Measurements from ENCODE around the gene RALB. TPM values are rescaled to one million over a fixed set of nuclear protein-coding genes. Genes with fewer than 3 reads are reported as not detected.

RALB gene
- total RNA-seq, 4 donors from 2014 or later: 41.5 to 59.1 (median 54.4) TPM

- H3K4me1 ChIP-seq: peaks cover 12 to 47% (median 29%) of the 10 kb centered on the region in 4 donors
- no peak for DNase-seq (ENCODE audit: extremely low spot score)
- WGBS: 76% methylated on average over 5 of the region's 5 CpGs
- H3K9me3 ChIP-seq: peaks cover 0 to 5% (median 0%) of the 10 kb centered on the region in 4 donors
- peaks cover 0 to 3% (median 0%) of the 10 kb centered on the region in 4 donors for H3K36me3 ChIP-seq
- H3K4me3 ChIP-seq: no peak overlapping the region
- intact Hi-C loops (cut with DNase I): no loop called here
- no peak for TF ChIP-seq EP300 (IDR thresholded peaks at IDR 0.05)
- TF ChIP-seq POLR2AphosphoS5 (IDR thresholded peaks at IDR 0.05): no peak
- no peak for TF ChIP-seq CTCF (IDR thresholded peaks at IDR 0.05)
- TF ChIP-seq POLR2A (IDR thresholded peaks at IDR 0.05; ENCODE audit: low read depth): no peak
- H3K27ac ChIP-seq (replicated peaks in 1 of 4): peak overlapping the region in 1 of 4 donors; percentile 36
- no peaks in the 10 kb centered on the region for H3K27me3 ChIP-seq
These were observed 8.1 kb downstream of the RALB start for GRCh38 chr2:120260736-120261135.

GRCh38 chr2:120261387-120262006, 8.8 kb downstream of the RALB start:
- 89% methylated on average over 6 of the region's 6 CpGs for WGBS
- Histone ChIP-seq H3K4me3 (no peak overlapping the region), H3K36me3 (peaks cover 0 to 2% (median 0%) of the 10 kb centered on the region in 4 donors), H3K27ac (replicated peaks in 1 of 4) (no peak overlapping the region), H3K4me1 (peaks cover 11 to 42% (median 25%) of the 10 kb centered on the region in 4 donors), H3K9me3 (peaks cover 0 to 5% (median 0%) of the 10 kb centered on the region in 4 donors), H3K27me3 (no peaks in the 10 kb centered on the region)
- no peak for TF ChIP-seq POLR2A (IDR thresholded peaks at IDR 0.05; ENCODE audit: low read depth)
- DNase-seq (ENCODE audit: extremely low spot score): no peak
- intact Hi-C loops (cut with DNase I): no loop called here

- TF ChIP-seq CTCF (IDR thresholded peaks at IDR 0.05) (no peak), POLR2AphosphoS5 (IDR thresholded peaks at IDR 0.05) (no peak), EP300 (IDR thresholded peaks at IDR 0.05) (no peak), POLR2A (IDR thresholded peaks at IDR 0.05; ENCODE audit: low read depth) (no peak)
- H3K36me3 ChIP-seq: no peaks in the 10 kb centered on the region
- intact Hi-C loops (cut with DNase I): no loop called here
- 72% methylated on average over 2 of the region's 2 CpGs for WGBS
- H3K4me1 ChIP-seq: peaks cover 7 to 36% (median 20%) of the 10 kb centered on the region in 4 donors
- no peak overlapping the region for H3K4me3 ChIP-seq
- no peak for DNase-seq (ENCODE audit: extremely low spot score)
- peaks cover 0 to 5% (median 0%) of the 10 kb centered on the region in 4 donors for H3K9me3 ChIP-seq
- no peak overlapping the region for H3K27ac ChIP-seq (replicated peaks in 1 of 4)
- no peaks in the 10 kb centered on the region for H3K27me3 ChIP-seq
These were observed 9.5 kb downstream of the RALB start for GRCh38 chr2:120262150-120262549.

GRCh38 chr2:120262761-120263428, 10.2 kb downstream of the RALB start:
- DNase-seq (ENCODE audit: extremely low spot score): no peak

More at GRCh38 chr2:120262761-120263428, 10.2 kb downstream of the RALB start:
- Histone ChIP-seq H3K4me3 (no peak overlapping the region), H3K27ac (replicated peaks in 1 of 4) (no peak overlapping the region), H3K4me1 (peaks cover 0 to 28% (median 14%) of the 10 kb centered on the region in 4 donors), H3K36me3 (no peaks in the 10 kb centered on the region), H3K27me3 (no peaks in the 10 kb centered on the region), H3K9me3 (peaks cover 0 to 5% (median 0%) of the 10 kb centered on the region in 4 donors)
- TF ChIP-seq EP300 (IDR thresholded peaks at IDR 0.05): no peak
- no peak for TF ChIP-seq POLR2A (IDR thresholded peaks at IDR 0.05; ENCODE audit: low read depth)
- no peak for TF ChIP-seq CTCF (IDR thresholded peaks at IDR 0.05)
- TF ChIP-seq POLR2AphosphoS5 (IDR thresholded peaks at IDR 0.05): no peak
- intact Hi-C loops (cut with DNase I): no loop called here
- WGBS: 90% methylated on average over 10 of the region's 10 CpGs

Measured in esophagus muscularis mucosa (tissue), 4 donors.